HCT116 (cell line): Measurements from ENCODE around the gene NALF2. TPM values are rescaled to one million over a fixed set of nuclear protein-coding genes. Genes with fewer than 3 reads are reported as not detected.

Source experiments
- ATAC-seq: fragments of 200-7000 bp; cut with Tn5 transposase; 2 replicates; pipeline ENCODE4 v1.9.1; 2020; ENCODE audit warnings: mild to moderate bottlenecking, moderate library complexity
- BruUV-seq: library from RNA; stranded (reverse); fragments of 400-500 nt; replicated peaks from 2 replicates; lab custom pipeline; 2021; lab: Mats Ljungman, UMichigan
- CTCF ChIA-PET: fragments of 300-600 bp; sonication (Branson Sonifier 250); formaldehyde crosslinking; loops from one replicate; lab custom pipeline; 2021; ENCODE audit warnings: antibody characterized with exemption; lab: Charles Lee
- POLR2A ChIA-PET: fragments of 300-600, 350-600 bp; sonication (Branson Sonifier 250); formaldehyde crosslinking; loops from one replicate; lab custom pipeline; 2021; ENCODE audit warnings: antibody characterized with exemption; lab: Charles Lee
- RAD21 ChIA-PET, 2 experiments: fragments of 300-600 bp; sonication (Branson Sonifier 250); formaldehyde crosslinking; loops; one replicate each; lab custom pipeline; 2023; ENCODE audit warnings: low total read pairs in 2 of 2; ENCODE audit not compliant: uncharacterized antibody in 2 of 2, unreplicated experiment in 2 of 2, low non-redundant PET in 1 of 2; lab: Charles Lee
- DNase-seq: peaks from one replicate; pipeline ENCODE4 v3.0.0-alpha.2; 2010; ENCODE audit warnings: low read depth, low spot score
- H2AFZ ChIP-seq: fragments of 200-600 bp; shearing (Covaris generic), sonication (generic); 2 replicates; pipeline ENCODE4 v1.6.1; 2017; ENCODE audit warnings: low read depth, mixed run types, mixed read lengths, antibody characterized with exemption, low read length; ENCODE audit not compliant: poor library complexity, severe bottlenecking
- H3K27ac ChIP-seq: 2 replicates; pipeline ENCODE4 v1.5.1; 2012; ENCODE audit warnings: low read depth, low read length
- H3K27me3 ChIP-seq: fragments of 200-600 bp; sonication (generic); 2 replicates; pipeline ENCODE4 v1.6.1; 2016; ENCODE audit warnings: mixed run types, low read length, mixed read lengths; ENCODE audit not compliant: insufficient read depth
- H3K36me3 ChIP-seq, 2 experiments: fragments of 200-500 bp in 1 of 2; fragments of 200-600 bp in 1 of 2; sonication (Bioruptor generic) in 1 of 2; sonication (generic) in 1 of 2; 2 replicates each; pipeline versions ENCODE4 v1.5.1 to v1.6.1; 2014 to 2016; ENCODE audit warnings: low read length in 2 of 2, inconsistent platforms in 1 of 2, mixed read lengths in 1 of 2, mixed run types in 1 of 2; ENCODE audit not compliant: insufficient read depth in 2 of 2, control insufficient read depth in 1 of 2
- H3K4me1 ChIP-seq, 2 experiments: fragments of 200-600 bp in 1 of 2; sonication (generic) in 1 of 2; 2 replicates each; pipeline versions ENCODE4 v1.5.1 to v1.6.1; 2012 to 2017; ENCODE audit warnings: low read length in 2 of 2, inconsistent platforms in 1 of 2, mild to moderate bottlenecking in 1 of 2, mixed read lengths in 1 of 2, mixed run types in 1 of 2, moderate library complexity in 1 of 2; ENCODE audit not compliant: insufficient read depth in 2 of 2, control insufficient read depth in 1 of 2
- H3K4me2 ChIP-seq: fragments of 200-600 bp; sonication (generic); 2 replicates; pipeline ENCODE4 v1.6.1; 2017; ENCODE audit warnings: mixed run types, low read length, mixed read lengths
- H3K4me3 ChIP-seq, 2 experiments: fragments of 200-600 bp in 1 of 2; sonication (generic) in 1 of 2; replicated peaks in 1 of 2; 2 replicates each; pipeline ENCODE4 v1.5.1; 2011 to 2016; ENCODE audit warnings: low read length in 2 of 2, control low read depth in 1 of 2, low read depth in 1 of 2, mild to moderate bottlenecking in 1 of 2, mixed read lengths in 1 of 2, mixed run types in 1 of 2
- H3K79me2 ChIP-seq: fragments of 200-600 bp; sonication (generic); 2 replicates; pipeline ENCODE4 v1.6.1; 2017; ENCODE audit warnings: mild to moderate bottlenecking, mixed run types, low read length, moderate library complexity, mixed read lengths; ENCODE audit not compliant: insufficient read depth
- H3K9ac ChIP-seq: fragments of 200-600 bp; sonication (generic); 2 replicates; pipeline ENCODE4 v1.6.1; 2016; ENCODE audit warnings: low read length, mixed read lengths
- H3K9me2 ChIP-seq: fragments of 200-600 bp; sonication (generic), shearing (Covaris generic); 2 replicates; pipeline ENCODE4 v1.6.1; 2017; ENCODE audit warnings: mixed run types, mild to moderate bottlenecking, moderate library complexity; ENCODE audit not compliant: insufficient read depth
- H3K9me3 ChIP-seq, 2 experiments: fragments of 200-500 bp in 1 of 2; fragments of 200-600 bp in 1 of 2; sonication (Bioruptor generic) in 1 of 2; sonication (generic) in 1 of 2; 2 replicates each; pipeline ENCODE4 v1.6.1; 2014 to 2017; ENCODE audit warnings: low read length in 2 of 2, mixed read lengths in 2 of 2, inconsistent platforms in 1 of 2, low read depth in 1 of 2, mild to moderate bottlenecking in 1 of 2, mixed run types in 1 of 2, moderate library complexity in 1 of 2; ENCODE audit not compliant: control insufficient read depth in 1 of 2, insufficient read depth in 1 of 2
- H4K20me1 ChIP-seq: fragments of 200-600 bp; sonication (generic), shearing (Covaris generic); 2 replicates; pipeline ENCODE4 v1.6.1; 2017; ENCODE audit warnings: mixed run types, mild to moderate bottlenecking, moderate library complexity; ENCODE audit not compliant: insufficient read depth
- CEBPB ChIP-seq: IDR thresholded peaks from 2 replicates; pipeline ENCODE4 v1.6.1; 2012; ENCODE audit warnings: low read depth
- CTCF ChIP-seq, 3 experiments: fragments of 200-600 bp in 1 of 3; sonication (generic) in 1 of 3; IDR thresholded peaks in 2 of 3; conservative IDR thresholded peaks in 1 of 3; 2 replicates each; pipeline ENCODE4 v1.5.1; 2012 to 2017; ENCODE audit warnings: low read depth in 2 of 3, low read length in 2 of 3, antibody characterized with exemption in 1 of 3, borderline replicate concordance in 1 of 3, control low read depth in 1 of 3, mild to moderate bottlenecking in 1 of 3, mixed read lengths in 1 of 3, mixed run types in 1 of 3, moderate library complexity in 1 of 3; ENCODE audit not compliant: insufficient read depth in 1 of 3
- EGR1 ChIP-seq: IDR thresholded peaks from 2 replicates; pipeline ENCODE4 v1.6.1; 2012; ENCODE audit warnings: low read depth
- RAD21 ChIP-seq: IDR thresholded peaks from 2 replicates; pipeline ENCODE4 v1.6.1; 2012; ENCODE audit warnings: low read depth, mild to moderate bottlenecking
- REST ChIP-seq: IDR thresholded peaks from 2 replicates; pipeline ENCODE4 v1.6.1; 2012; ENCODE audit warnings: low read depth
- SIN3A ChIP-seq: IDR thresholded peaks from 2 replicates; pipeline ENCODE4 v1.6.1; 2012; ENCODE audit warnings: low read depth
- SP1 ChIP-seq: IDR thresholded peaks from 2 replicates; pipeline ENCODE4 v1.6.1; 2012; ENCODE audit warnings: low read depth
- SRF ChIP-seq: IDR thresholded peaks from 2 replicates; pipeline ENCODE4 v1.6.1; 2012; ENCODE audit warnings: low read depth
- TCF7L2 ChIP-seq: IDR thresholded peaks from 2 replicates; pipeline ENCODE4 v1.7.0; 2011; ENCODE audit warnings: borderline replicate concordance, inconsistent platforms; ENCODE audit not compliant: insufficient read depth, insufficient read length; ENCODE audit errors: extremely low read depth
- ZFX ChIP-seq: fragments of 450-650 bp; IDR thresholded peaks from 2 replicates; pipeline ENCODE4 v1.6.1; 2017
- ZNF274 ChIP-seq: fragments of 200-500 bp; sonication (Bioruptor generic); IDR thresholded peaks from 2 replicates; pipeline ENCODE4 v1.6.1; 2014; ENCODE audit warnings: mild to moderate bottlenecking, low read depth, low read length, inconsistent platforms
- intact Hi-C: fragments of 100-400 bp; cut with micrococcal nuclease; formaldehyde crosslinking; loops from 2 replicates; pipeline ENCODE4 v1.10.0; 2022
- total RNA-seq: library from RNA; stranded (reverse); gene quantifications from one replicate; pipeline ENCODE4 v1.2.1, GENCODE V29; 2021; ENCODE audit not compliant: unreplicated experiment

The NALF2 gene
- total RNA-seq, 1 experiment from 2014 or later, result 8.7 TPM

DNA sequence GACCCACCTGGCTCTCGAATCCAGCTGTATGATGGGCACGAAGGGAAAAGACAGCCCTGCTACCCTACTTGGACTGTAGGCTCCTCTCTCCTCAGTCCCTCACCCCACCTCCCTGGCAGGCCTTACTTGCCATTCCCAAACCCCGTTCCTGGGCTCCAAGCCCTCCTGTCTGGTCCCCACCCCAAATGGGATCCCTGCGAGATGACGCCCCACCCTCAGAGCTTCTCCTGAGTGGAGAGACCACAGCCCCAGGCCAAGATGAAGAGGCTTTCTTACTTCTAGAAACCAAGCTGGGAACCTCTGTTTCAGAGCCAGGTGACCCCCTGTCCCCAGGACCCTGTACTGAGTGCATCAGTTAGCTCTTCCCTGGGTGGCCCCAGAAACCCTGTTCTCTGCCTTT is 4.5 kb downstream of the NALF2 start:
- no peak overlapping the region for H3K27ac ChIP-seq
- H3K9me2 ChIP-seq, result no peaks in the 10 kb centered on the region
- no peaks in the 10 kb centered on the region for H3K27me3 ChIP-seq
- no peaks in the 10 kb centered on the region; a peak in 1 of 4 replicates for H3K36me3 ChIP-seq
- ChIA-PET CTCF (no interaction called here), RAD21 (no interaction called here), POLR2A (no interaction called here)
- peaks cover 13% of the 10 kb centered on the region; the same call in 1 of the 2 replicates for H3K79me2 ChIP-seq
- H3K9ac ChIP-seq, result no peak overlapping the region
- no TSS peak for BruUV-seq
- H3K4me3 ChIP-seq, result no peak overlapping the region
- ATAC-seq (no peak), DNase-seq (no peak)
- intact Hi-C loops, result no loop called here
- no peaks in the 10 kb centered on the region; a peak in 1 of 4 replicates for H3K4me1 ChIP-seq
- H3K9me3 ChIP-seq, result no peaks in the 10 kb centered on the region
- no peak overlapping the region for H2AFZ ChIP-seq
- H3K4me2 ChIP-seq, result no peak overlapping the region
- no peak for TF ChIP-seq SIN3A
- no peak for TF ChIP-seq ZFX
- no peak for TF ChIP-seq ZNF274
- no peak for TF ChIP-seq REST
- no peak for TF ChIP-seq SRF
- no peak for TF ChIP-seq SP1
- no peak for TF ChIP-seq EGR1
- TF ChIP-seq TCF7L2, result no peak
- no peak for TF ChIP-seq CTCF (IDR thresholded peaks at IDR 0.05 in 2 of 3, conservative IDR thresholded peaks at IDR 0.05 in 1 of 3; ENCODE audit: borderline replicate concordance in 1 of 3, insufficient read depth in 1 of 3, low read depth in 2 of 3, low read length in 2 of 3)
- no peak for TF ChIP-seq CEBPB
- TF ChIP-seq RAD21, result no peak
- H4K20me1 ChIP-seq, result no peaks in the 10 kb centered on the region
